PC-3 (cell line): ENCODE measurements around the gene CA10.

ENCODE experiments used
- EZH2 ChIP-seq: fragments of 300-600 bp; sonication (generic); IDR thresholded peaks from one replicate; pipeline ENCODE4 v1.6.1; 2017; ENCODE audit warnings: antibody characterized with exemption, mild to moderate bottlenecking, low read length; ENCODE audit not compliant: unreplicated experiment
- EZH2phosphoT487 ChIP-seq: fragments of 300-600 bp; sonication (generic); IDR thresholded peaks from 2 replicates; pipeline ENCODE4 v1.6.1; 2018; ENCODE audit warnings: mild to moderate bottlenecking, antibody characterized with exemption, low read length, borderline replicate concordance
- TF ChIP-seq, protein P1 (sequence below): fragments of 300-600 bp; sonication (generic); conservative IDR thresholded peaks from 2 replicates; pipeline ENCODE4 v1.5.1; 2017; ENCODE audit warnings: antibody characterized with exemption, low read depth, mild to moderate bottlenecking, low read length

GRCh38 chr17:51647826-51648225, 510.7 kb downstream of the CA10 start:
- TF ChIP-seq, protein P1, sequence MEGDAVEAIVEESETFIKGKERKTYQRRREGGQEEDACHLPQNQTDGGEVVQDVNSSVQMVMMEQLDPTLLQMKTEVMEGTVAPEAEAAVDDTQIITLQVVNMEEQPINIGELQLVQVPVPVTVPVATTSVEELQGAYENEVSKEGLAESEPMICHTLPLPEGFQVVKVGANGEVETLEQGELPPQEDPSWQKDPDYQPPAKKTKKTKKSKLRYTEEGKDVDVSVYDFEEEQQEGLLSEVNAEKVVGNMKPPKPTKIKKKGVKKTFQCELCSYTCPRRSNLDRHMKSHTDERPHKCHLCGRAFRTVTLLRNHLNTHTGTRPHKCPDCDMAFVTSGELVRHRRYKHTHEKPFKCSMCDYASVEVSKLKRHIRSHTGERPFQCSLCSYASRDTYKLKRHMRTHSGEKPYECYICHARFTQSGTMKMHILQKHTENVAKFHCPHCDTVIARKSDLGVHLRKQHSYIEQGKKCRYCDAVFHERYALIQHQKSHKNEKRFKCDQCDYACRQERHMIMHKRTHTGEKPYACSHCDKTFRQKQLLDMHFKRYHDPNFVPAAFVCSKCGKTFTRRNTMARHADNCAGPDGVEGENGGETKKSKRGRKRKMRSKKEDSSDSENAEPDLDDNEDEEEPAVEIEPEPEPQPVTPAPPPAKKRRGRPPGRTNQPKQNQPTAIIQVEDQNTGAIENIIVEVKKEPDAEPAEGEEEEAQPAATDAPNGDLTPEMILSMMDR: no peak
- TF ChIP-seq EZH2 (no peak), EZH2phosphoT487 (no peak)
